ENCODE results near the gene ZNG1B. TPM values are rescaled to one million over a fixed set of nuclear protein-coding genes. Genes with fewer than 3 reads are reported as not detected.
"Not testable (repeated sequence)": the region's sequence is repeated elsewhere in the genome, so short reads cannot be mapped to it uniquely, and the experiment has no call there.

ZNG1B gene
- polyA plus RNA-seq, 1 donor (not counting 4 experiments of a cell fraction or from before 2014, with no cell fraction given): 34.0 TPM

DNA sequence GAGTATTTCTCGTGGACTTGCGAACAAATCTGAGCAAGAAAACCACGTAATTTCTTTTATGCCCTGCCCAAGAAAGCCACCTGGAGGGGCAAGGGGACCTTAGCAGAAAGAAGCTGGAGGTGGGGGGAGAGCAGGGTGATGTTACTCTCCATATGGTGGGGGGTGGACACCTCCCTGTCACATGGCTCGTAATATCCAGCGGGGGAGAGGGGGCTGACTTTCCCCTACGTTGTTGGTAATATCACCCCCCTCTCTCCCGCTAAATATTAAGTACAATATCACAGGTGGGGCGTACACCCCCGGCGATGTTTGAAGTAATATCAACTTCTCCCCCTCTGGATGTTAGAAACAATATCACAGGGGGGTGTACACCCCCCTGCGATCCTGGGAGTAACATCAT is 70.7 kb downstream of the ZNG1B start:
- H2AFZ ChIP-seq (ENCODE audit: control insufficient read depth, low read length); dilution Hi-C loops (cut with MboI; ENCODE audit: extremely low pct_ligation_motif_present, low sequenced_read_pairs); H3K4me2 ChIP-seq (ENCODE audit: control insufficient read depth, extremely low read depth, insufficient read depth, low read depth, low read length); H3K4me3 ChIP-seq (ENCODE audit: control insufficient read depth in 2 of 3, extremely low read depth in 1 of 3, insufficient read depth in 2 of 3, low read depth in 1 of 3, low read length in 3 of 3); H3K79me2 ChIP-seq (ENCODE audit: control insufficient read depth, insufficient read depth, low read length); H3K9me3 ChIP-seq (ENCODE audit: control insufficient read depth, low read depth, low read length); H3K9me1 ChIP-seq (ENCODE audit: control insufficient read depth, extremely low read depth, insufficient read depth, low read length); H3K36me3 ChIP-seq (ENCODE audit: control insufficient read depth in 2 of 2, extremely low read depth in 1 of 2, insufficient read depth in 2 of 2, low read length in 2 of 2); FAIRE-seq; H4K20me1 ChIP-seq (ENCODE audit: control insufficient read depth, extremely low read depth, insufficient read depth, low read length); H3K27ac ChIP-seq (ENCODE audit: control insufficient read depth, insufficient read depth, low read length); H3K4me1 ChIP-seq (ENCODE audit: control insufficient read depth, extremely low read depth, insufficient read depth, low read length); H3K9ac ChIP-seq (ENCODE audit: control insufficient read depth, extremely low read depth, insufficient read depth, low read length); DNase-seq (ENCODE audit: low read depth, low spot score): not testable (repeated sequence)
- H3K27me3 ChIP-seq (ENCODE audit: control insufficient read depth, extremely low read depth, insufficient read depth, low read length): peaks cover 15% of the 10 kb centered on the region

DNA sequence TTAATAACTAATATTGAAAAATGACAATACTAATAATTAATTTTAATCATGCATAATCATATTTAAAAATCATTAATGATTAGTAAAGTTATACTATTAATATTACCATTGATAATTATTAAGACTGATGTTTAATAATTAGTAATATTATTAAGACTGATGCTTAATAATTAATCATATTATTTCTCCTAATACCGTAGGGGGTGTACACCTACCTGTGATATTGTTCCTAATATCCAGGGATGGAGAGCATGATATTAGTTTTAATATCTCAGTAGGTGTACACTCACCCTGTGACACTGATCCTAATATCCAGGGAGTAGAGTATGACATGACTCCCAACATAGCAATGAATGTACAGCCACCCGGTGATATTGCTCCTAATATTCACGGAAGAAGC is 73.4 kb downstream of the ZNG1B start:
- H2AFZ ChIP-seq (ENCODE audit: control insufficient read depth, low read length); dilution Hi-C loops (cut with MboI; ENCODE audit: extremely low pct_ligation_motif_present, low sequenced_read_pairs); H3K9me1 ChIP-seq (ENCODE audit: control insufficient read depth, extremely low read depth, insufficient read depth, low read length); H3K27ac ChIP-seq (ENCODE audit: control insufficient read depth, insufficient read depth, low read length); H3K27me3 ChIP-seq (ENCODE audit: control insufficient read depth, extremely low read depth, insufficient read depth, low read length); DNase-seq (ENCODE audit: low read depth, low spot score); FAIRE-seq; H3K9me3 ChIP-seq (ENCODE audit: control insufficient read depth, low read depth, low read length); H3K4me3 ChIP-seq (ENCODE audit: control insufficient read depth in 2 of 3, extremely low read depth in 1 of 3, insufficient read depth in 2 of 3, low read depth in 1 of 3, low read length in 3 of 3); H3K4me1 ChIP-seq (ENCODE audit: control insufficient read depth, extremely low read depth, insufficient read depth, low read length); H3K79me2 ChIP-seq (ENCODE audit: control insufficient read depth, insufficient read depth, low read length); H3K9ac ChIP-seq (ENCODE audit: control insufficient read depth, extremely low read depth, insufficient read depth, low read length); H3K36me3 ChIP-seq (ENCODE audit: control insufficient read depth in 2 of 2, extremely low read depth in 1 of 2, insufficient read depth in 2 of 2, low read length in 2 of 2); H3K4me2 ChIP-seq (ENCODE audit: control insufficient read depth, extremely low read depth, insufficient read depth, low read depth, low read length); H4K20me1 ChIP-seq (ENCODE audit: control insufficient read depth, extremely low read depth, insufficient read depth, low read length): not testable (repeated sequence)

- H3K36me3 ChIP-seq (ENCODE audit: control insufficient read depth in 2 of 2, extremely low read depth in 1 of 2, insufficient read depth in 2 of 2, low read length in 2 of 2); H3K79me2 ChIP-seq (ENCODE audit: control insufficient read depth, insufficient read depth, low read length); H3K4me3 ChIP-seq (ENCODE audit: control insufficient read depth in 2 of 3, extremely low read depth in 1 of 3, insufficient read depth in 2 of 3, low read depth in 1 of 3, low read length in 3 of 3); FAIRE-seq; H3K4me1 ChIP-seq (ENCODE audit: control insufficient read depth, extremely low read depth, insufficient read depth, low read length); H3K9me3 ChIP-seq (ENCODE audit: control insufficient read depth, low read depth, low read length); H2AFZ ChIP-seq (ENCODE audit: control insufficient read depth, low read length); H3K27me3 ChIP-seq (ENCODE audit: control insufficient read depth, extremely low read depth, insufficient read depth, low read length); H3K9me1 ChIP-seq (ENCODE audit: control insufficient read depth, extremely low read depth, insufficient read depth, low read length); H3K9ac ChIP-seq (ENCODE audit: control insufficient read depth, extremely low read depth, insufficient read depth, low read length); dilution Hi-C loops (cut with MboI; ENCODE audit: extremely low pct_ligation_motif_present, low sequenced_read_pairs); H3K27ac ChIP-seq (ENCODE audit: control insufficient read depth, insufficient read depth, low read length); DNase-seq (ENCODE audit: low read depth, low spot score); H3K4me2 ChIP-seq (ENCODE audit: control insufficient read depth, extremely low read depth, insufficient read depth, low read depth, low read length); H4K20me1 ChIP-seq (ENCODE audit: control insufficient read depth, extremely low read depth, insufficient read depth, low read length): not testable (repeated sequence)
Observed at GRCh38 chr2:113511859-113512258, 74.4 kb downstream of the ZNG1B start.

DNA sequence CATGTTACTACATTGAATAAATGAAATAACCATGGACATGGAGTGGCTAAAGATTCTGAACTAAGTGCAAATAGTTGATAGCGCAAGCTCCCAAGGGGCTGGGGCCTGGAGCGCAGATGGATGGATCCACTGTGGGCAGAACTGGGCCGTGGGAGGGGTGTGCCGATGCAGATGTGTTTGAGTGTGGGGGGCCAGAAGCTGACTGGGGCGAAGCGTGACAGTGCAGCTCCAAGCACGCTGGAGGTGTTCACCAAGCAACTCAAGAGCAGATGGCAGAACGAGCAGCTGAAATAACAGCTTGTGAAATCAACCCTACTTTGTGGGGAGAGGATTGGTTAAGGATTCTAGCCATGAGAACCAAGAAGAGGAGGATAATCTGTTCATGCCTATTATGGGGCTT is 78.0 kb downstream of the ZNG1B start:
- FAIRE-seq; dilution Hi-C loops (cut with MboI; ENCODE audit: extremely low pct_ligation_motif_present, low sequenced_read_pairs); DNase-seq (ENCODE audit: low read depth, low spot score): not testable (repeated sequence)

GRCh38 chr2:113515995-113516394 is 78.5 kb downstream of the ZNG1B start:
- H3K4me1 ChIP-seq (ENCODE audit: control insufficient read depth, extremely low read depth, insufficient read depth, low read length); H3K9me3 ChIP-seq (ENCODE audit: control insufficient read depth, low read depth, low read length); H2AFZ ChIP-seq (ENCODE audit: control insufficient read depth, low read length); H3K9ac ChIP-seq (ENCODE audit: control insufficient read depth, extremely low read depth, insufficient read depth, low read length); H3K27ac ChIP-seq (ENCODE audit: control insufficient read depth, insufficient read depth, low read length); H3K36me3 ChIP-seq (ENCODE audit: control insufficient read depth in 2 of 2, extremely low read depth in 1 of 2, insufficient read depth in 2 of 2, low read length in 2 of 2); DNase-seq (ENCODE audit: low read depth, low spot score); H3K4me3 ChIP-seq (ENCODE audit: control insufficient read depth in 2 of 3, extremely low read depth in 1 of 3, insufficient read depth in 2 of 3, low read depth in 1 of 3, low read length in 3 of 3); H3K27me3 ChIP-seq (ENCODE audit: control insufficient read depth, extremely low read depth, insufficient read depth, low read length); H3K79me2 ChIP-seq (ENCODE audit: control insufficient read depth, insufficient read depth, low read length); H3K4me2 ChIP-seq (ENCODE audit: control insufficient read depth, extremely low read depth, insufficient read depth, low read depth, low read length); FAIRE-seq; H4K20me1 ChIP-seq (ENCODE audit: control insufficient read depth, extremely low read depth, insufficient read depth, low read length); H3K9me1 ChIP-seq (ENCODE audit: control insufficient read depth, extremely low read depth, insufficient read depth, low read length); dilution Hi-C loops (cut with MboI; ENCODE audit: extremely low pct_ligation_motif_present, low sequenced_read_pairs): not testable (repeated sequence)

More for the DNA sequence above, 78.0 kb downstream of the ZNG1B start:
- not testable (repeated sequence) for H3K9me1 ChIP-seq (ENCODE audit: control insufficient read depth, extremely low read depth, insufficient read depth, low read length); H3K79me2 ChIP-seq (ENCODE audit: control insufficient read depth, insufficient read depth, low read length); H3K9ac ChIP-seq (ENCODE audit: control insufficient read depth, extremely low read depth, insufficient read depth, low read length); H3K4me2 ChIP-seq (ENCODE audit: control insufficient read depth, extremely low read depth, insufficient read depth, low read depth, low read length); H3K27me3 ChIP-seq (ENCODE audit: control insufficient read depth, extremely low read depth, insufficient read depth, low read length); H3K27ac ChIP-seq (ENCODE audit: control insufficient read depth, insufficient read depth, low read length); H4K20me1 ChIP-seq (ENCODE audit: control insufficient read depth, extremely low read depth, insufficient read depth, low read length); H3K4me1 ChIP-seq (ENCODE audit: control insufficient read depth, extremely low read depth, insufficient read depth, low read length); H3K36me3 ChIP-seq (ENCODE audit: control insufficient read depth in 2 of 2, extremely low read depth in 1 of 2, insufficient read depth in 2 of 2, low read length in 2 of 2); H2AFZ ChIP-seq (ENCODE audit: control insufficient read depth, low read length); H3K9me3 ChIP-seq (ENCODE audit: control insufficient read depth, low read depth, low read length); H3K4me3 ChIP-seq (ENCODE audit: control insufficient read depth in 2 of 3, extremely low read depth in 1 of 3, insufficient read depth in 2 of 3, low read depth in 1 of 3, low read length in 3 of 3)
